SHP77 (cell line): ENCODE results near the gene RGS7.
"Not testable (repeated sequence)": the region's sequence is repeated elsewhere in the genome, so short reads cannot be mapped to it uniquely, and the experiment has no call there.

Experiments
- DNase-seq, 2 experiments: peaks; one replicate each; lab custom pipeline; 2025; lab: John Stamatoyannopoulos, UW

Gene RGS7

DNA sequence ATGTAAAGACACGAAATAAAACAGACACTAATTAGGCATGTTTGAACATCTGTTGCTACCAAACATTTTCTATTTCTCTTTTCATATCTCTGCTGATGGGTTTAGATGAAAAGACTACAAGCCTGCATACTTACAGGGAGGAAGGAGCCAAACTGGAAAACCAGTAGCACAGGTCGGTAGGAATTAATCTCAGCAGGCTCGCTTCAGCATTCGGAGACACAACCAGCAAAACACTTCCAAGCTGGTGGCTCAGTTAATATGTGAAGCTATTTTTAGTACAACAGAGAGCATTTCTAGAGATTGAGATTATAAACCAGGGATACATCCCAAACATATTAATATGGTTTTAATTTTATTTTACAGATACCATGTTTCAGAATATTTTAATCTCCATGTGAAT is 444.2 kb downstream of the RGS7 start:
- DNase-seq = no peak

DNA sequence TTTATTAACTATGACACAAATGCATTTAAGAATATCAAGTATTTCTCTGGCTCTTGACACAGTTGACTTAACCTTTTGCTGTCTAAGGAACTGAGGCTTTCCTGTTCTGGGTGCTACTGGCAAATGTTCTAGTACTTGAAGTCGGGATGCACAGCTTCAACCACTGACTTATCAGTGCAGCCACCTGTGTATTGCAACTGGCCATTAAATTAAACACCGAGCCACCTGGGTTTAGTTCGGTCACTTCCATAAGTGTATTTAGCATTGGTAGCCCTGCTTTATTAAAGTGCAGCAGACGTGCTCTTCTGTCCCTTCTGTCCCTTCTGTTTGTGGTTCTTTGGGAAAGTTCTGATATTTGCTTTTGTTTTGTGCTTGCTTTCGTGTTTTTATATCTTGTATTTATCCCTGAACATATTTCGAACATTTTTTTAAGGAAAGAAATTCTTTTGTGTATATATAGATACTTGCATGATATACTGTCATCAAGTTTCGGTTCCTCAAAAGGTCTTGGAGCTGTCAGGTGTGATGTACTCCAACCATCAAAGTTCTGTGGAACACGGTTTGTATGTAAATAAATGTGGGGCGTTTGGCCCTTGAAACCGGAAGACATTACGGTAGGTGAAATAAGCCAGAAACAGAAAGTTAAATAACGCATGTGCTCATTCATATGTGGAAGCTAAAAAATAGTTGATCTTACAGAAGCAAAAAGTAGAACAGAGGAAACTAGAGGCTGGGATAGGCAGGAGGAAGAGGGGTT is 447.1 kb downstream of the RGS7 start:
- no peak for DNase-seq

DNA sequence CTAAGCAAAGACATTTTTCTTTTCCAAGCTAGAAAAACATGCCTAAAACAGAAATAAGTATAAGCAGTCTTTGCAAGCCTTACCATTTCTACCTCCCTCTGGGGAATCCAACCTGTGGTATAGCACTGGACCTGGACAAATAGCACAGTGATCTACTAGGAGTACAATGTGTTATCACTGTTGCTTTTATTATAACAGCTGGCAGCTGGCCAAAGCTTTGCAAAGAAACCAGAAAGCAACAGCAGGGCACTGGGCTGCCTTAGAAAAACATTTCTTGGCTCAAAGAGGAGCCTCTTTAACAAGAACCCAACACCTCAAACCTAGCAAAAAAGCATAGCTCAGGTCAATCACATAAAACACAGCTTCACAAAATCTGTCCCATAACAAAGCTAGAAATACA is 450.5 kb downstream of the RGS7 start:
- peak; percentile 1 to 26 for DNase-seq

DNA sequence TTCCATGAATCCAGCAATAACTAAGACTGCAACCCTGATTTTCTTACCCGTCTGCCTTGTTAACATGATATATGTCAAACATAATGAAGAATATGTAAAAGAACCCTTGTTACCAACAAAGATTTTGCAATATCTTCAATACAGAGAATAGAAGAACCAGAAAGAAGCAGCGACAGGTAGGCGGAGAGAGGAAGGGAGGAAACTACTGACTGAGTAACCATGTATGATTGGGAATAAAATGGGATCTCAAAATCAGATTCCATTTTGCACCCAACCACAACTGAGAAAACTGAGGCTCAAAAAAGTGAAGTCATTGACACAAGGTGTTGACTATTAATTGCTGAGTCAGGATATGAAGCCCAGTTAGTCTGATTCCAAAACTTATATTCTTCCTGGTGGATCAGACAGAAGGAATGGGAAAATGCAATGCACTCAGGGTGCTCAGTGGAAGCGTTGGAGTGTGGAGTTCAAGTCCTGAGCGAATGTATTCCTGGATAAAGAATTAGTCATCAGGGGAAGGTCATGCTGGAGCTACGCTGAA is 451.7 kb downstream of the RGS7 start:
- DNase-seq = no peak

DNA sequence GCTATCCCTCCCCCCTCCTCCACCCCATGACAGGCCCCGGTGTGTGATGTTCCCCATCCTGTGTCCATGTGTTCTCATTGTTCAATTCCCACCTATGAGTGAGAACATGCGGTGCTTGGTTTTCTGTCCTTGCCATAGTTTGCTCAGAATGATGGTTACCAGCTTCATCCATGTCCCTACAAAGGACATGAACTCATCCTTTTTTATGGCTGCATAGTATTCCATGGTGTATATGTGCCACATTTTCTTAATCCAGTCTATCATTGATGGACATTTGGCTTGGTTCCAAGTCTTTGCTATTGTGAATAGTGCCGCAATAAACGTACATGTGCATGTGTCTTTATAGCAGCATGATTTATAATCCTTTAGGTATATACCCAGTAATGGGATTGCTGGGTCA is 461.6 kb downstream of the RGS7 start:
- not testable (repeated sequence) for DNase-seq

DNA sequence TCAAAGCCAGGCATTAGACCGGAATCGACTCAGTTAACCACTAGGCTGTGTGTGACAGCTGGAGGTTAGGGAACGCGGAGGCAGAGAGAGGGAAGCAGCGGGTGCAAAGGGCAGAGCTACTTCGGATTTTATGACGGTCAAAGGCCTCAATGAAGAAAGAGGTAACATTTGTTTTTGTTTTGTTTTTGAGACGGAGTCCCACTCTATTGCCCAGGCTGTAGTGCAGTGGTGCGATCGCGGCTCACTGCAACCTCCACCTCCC is 468.3 kb downstream of the RGS7 start:
- no peak for DNase-seq

DNA sequence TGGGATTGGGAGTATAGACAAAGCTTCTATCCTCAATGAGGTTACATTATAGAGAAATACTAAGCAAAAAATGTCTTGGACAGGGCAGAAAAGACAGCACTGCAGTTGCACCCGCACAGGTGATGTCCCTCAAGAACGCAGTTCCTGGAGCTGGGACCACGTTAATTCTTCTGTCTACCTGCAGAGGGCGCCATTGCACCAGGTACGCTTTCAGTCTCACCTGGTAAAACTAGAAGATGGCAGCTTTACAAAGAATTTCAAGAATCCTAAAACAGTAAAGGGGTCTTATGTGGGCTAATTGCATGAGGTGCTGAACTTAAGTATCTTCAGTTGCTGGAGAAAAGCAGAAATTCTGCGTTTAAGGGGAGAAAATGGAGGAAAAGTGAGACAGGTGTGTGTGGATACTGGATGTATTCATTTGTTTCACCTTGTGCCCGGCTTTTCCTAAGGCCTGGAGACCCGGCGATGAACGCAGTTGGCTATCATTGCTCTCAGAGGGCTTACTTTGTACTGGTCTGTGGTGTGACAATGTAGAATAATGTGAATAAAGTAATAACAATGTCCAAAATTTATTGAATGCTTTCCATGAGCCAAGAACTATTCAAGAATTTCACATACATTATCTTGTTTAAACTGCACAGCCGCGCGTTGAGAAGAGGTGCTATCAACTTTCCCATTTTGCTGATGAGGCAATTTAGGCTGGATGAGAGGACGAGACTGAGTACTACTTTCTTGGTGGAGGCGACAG is 468.8 kb downstream of the RGS7 start:
- peak; percentile 12 to 44 for DNase-seq

DNA sequence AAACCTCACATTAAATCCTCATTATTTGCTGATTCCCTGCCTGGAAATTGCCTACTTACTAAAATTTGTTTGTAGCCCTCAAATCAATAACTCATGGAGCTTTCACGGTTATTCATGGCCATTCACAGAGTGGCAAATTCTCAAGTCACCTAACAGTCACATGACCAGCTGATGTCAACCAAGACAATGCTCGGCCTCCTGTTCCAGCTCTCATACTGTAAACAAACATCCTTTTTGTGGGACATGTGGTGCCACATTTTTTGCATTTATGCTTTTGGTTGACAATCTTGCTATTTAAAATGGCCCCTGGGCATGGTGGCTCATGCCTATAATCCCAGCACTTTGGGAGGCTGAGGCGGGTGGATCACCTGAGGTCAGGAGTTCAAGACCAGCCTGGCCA is 473.5 kb downstream of the RGS7 start:
- DNase-seq = no peak

DNA sequence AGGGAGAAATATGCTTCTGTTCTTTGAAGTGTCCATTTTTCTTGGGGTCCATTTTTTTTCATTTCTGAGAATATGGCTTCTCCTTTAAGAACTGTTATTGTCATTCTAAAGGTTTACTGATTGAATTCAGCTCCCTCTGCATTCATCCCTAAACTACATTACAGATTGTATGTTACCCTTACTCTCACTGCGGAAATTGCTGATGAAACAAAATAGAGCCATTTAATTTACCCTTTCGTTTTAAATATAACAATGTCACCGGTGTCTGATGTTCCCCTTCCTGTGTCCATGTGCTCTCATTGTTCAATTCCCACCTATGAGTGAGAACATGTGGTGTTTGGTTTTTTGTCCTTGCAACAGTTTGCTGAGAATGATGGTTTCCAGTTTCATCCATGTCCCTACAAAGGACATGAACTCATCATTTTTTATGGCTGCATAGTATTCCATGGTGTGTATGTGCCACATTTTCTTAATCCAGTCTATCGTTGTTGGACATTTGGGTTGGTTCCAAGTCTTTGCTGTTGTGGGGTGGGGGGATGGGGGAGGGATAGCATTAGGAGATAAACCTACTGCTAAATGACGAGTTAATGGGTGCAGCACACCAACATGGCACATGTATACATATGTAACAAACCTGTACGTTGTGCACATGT is 474.2 kb downstream of the RGS7 start:
- DNase-seq = not testable (repeated sequence)

DNA sequence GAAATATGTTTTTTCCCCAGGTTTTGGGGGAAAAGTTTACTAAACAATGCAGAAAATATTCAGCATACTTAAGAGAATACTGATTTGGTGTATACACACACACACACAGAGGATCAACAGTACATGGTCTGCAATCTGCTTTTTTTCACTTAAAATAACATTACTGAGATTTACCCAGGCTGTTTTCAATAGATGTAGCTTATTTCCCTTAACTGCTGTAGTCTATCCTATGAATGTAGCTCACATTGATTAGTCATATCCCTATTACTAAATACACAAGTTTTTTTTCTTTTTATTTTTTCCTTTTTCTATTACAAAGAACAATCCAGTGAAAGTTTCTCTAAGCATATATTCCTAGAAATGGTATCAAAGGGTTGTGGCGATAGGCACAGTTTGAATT is 478.4 kb downstream of the RGS7 start:
- no peak for DNase-seq

DNA sequence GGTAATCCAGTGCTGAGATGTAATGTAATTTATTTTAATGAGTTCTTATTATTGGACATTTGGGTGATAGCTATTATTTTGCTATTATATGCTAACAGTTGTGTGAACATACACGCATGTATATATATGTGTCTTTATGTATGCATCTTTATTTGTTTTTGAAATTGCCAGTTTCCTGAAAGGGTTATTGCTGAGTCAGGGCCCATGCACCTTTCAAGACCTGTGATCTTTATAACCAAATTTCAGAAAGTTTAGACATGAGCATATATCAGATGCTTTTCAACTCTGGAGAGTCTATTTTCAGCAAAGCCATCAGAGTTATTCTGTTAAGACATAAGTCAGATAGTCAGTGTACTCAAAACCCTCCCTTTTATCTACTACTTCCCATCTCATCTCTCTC is 479.4 kb downstream of the RGS7 start:
- DNase-seq = no peak

DNA sequence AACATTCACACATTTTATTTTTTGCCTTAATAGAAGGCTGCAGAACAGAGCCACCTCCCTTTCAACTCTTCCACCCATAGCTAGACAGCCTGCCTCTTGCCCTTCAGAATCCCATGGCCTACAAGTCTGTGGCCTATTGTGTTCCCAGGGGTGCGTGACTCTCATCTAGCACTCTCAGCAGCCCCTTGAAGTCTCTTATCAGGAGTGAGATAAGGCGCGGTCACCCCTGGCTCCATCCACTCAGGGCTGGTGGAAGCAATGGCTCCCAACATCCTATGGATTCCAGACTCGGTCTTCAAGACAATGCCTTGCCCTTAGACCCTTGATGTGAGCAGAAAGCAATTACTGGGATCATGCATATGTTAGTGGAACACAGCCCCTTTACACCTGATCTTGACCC is 480.9 kb downstream of the RGS7 start:
- no peak for DNase-seq

DNA sequence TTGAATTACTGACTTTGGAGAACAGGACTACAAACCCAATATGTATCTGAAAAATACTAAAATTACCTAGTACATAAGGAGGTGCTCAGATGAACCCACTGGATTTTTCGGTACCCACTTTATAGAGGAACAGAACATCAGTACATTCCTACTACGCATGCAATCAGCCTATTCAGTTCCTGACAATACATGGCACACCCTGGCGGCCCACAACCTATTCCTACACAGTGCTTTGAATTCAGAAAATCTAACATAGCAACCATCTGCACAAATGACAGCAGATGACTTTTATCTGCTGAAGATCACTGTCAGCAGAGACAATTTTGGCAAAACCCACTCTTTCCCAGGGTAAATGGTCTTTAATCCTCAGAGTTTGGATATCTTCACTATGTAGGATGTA is 487.9 kb downstream of the RGS7 start:
- no peak for DNase-seq

DNA sequence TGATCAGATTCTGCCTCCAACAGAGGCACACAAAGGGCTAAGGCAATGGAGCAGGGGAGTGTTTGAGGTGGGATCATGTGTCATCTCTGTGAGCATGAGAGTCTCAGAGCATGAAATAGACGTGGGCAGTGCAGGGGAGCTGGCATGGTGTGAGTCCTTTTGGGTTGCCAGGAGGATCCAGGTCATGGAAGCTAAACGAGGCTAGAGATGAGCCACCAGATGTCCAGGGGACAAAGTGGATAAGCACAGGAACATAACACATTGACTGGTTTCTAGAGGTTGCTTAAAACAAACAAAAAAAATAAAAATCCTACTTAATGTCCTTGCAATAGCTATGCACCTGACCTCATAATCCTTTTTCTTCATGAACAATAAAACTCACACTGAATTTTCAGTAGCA is 490.3 kb downstream of the RGS7 start:
- DNase-seq = no peak

DNA sequence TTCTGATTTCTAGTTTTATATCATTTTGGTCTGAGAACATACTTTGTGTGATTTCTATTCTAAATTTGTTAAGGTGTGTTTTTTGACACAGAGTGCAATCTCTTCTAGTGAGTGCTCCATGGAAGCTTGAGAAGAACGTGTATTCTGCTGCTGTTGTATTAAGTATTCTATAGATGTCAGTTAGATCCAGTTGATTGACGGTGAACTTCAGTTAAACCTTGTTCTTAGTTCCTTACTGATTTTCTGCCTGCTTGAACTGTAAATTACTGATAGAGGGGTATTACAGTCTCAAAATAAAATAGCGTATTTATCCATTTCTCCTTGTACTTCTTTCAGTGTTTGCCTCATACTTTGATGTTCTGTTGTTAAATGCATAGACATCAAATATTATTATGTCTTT is 497.0 kb downstream of the RGS7 start:
- no peak for DNase-seq

DNA sequence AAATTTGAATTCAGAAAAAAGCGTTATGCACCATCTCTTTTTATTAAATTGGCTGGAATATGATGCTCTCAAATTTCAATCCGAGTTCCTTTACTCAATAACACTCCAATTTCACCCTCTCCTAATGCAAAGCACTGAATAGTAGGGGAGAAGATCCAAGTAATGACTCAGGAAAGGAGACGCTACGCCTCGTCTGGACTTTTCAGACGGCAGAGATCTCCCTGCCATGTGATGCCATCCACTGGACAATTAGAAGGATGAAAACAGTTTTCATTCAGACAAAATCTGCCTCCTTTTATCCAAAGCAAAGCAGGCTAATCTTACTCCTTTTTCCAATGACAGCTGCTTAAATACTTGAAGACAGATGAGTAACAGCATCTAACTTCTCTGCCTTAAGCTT is 502.6 kb downstream of the RGS7 start:
- DNase-seq = no peak

DNA sequence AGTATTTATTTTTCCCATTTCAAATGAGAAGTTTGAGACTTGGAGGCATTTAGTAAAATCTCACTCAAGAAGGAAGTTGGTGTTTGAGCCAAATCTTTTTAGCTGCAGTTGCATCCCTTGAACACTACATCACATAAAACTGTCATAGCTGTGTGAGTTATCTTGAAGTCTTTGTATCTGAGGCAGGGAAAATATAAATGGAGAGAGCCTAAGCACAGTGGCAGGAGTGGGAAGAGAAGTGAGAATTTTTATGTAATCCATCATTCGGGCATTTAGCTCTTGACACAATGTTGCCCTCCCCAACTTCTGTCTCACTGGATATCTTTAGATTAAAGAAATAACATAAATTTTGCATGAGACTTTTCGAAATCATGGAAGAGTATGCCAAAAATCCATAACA is 509.7 kb downstream of the RGS7 start:
- DNase-seq = no peak

DNA sequence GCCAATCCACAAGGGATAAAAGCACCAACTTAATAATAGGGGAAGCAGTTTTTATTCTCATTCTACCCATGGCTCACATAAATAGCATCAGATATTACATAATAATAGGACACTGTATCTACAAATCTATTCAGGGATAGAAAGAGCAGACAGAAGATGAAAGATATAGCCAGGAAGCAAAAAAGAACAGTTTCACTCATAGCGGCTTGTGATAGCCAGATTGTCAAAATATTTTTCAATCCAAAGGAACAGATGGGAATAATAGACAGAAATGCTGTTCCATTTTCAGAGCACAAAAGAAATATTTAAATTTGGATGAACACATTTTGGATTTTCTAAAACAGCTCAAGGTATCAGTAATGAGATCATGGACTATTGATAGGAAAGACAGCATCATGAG is 512.5 kb downstream of the RGS7 start:
- no peak for DNase-seq

DNA sequence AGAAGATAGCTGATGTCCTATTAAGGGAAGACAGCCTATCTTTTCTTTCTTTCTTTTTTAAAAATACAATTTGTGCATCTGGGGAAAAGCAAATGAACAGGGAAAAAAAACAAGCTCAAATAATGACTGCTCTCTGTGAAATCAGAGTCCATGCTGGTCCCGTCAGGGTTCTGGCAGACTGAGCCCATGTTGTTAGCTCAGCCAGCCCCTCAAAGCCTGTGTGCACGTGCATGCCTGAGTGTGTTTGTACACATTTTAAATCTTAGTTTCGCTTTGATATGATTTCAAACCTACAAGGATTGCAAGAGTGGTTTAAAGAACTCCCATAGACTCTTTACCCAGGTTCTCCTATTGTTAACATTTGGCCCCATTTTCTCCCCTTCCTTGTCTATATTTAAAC is 513.2 kb downstream of the RGS7 start:
- no peak for DNase-seq

DNA sequence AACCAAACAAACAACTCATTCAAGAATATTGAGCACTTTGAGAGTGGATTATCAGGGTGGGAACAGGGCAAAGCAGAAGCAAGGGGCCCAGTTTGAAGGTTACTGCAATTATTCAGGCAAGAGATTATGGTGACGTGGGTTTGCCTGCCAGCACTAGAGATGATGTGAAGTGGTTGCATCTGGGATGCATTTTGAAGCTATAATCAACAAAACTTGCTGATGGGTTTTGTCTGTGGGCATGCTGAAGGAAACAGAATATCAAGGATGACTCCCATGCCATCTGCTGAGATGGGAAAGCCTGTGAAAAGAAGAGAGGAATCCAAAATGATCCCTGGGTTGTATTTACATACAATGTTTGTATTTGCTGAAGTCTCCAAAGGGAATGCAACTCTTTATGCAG is 520.7 kb downstream of the RGS7 start:
- DNase-seq = no peak

DNA sequence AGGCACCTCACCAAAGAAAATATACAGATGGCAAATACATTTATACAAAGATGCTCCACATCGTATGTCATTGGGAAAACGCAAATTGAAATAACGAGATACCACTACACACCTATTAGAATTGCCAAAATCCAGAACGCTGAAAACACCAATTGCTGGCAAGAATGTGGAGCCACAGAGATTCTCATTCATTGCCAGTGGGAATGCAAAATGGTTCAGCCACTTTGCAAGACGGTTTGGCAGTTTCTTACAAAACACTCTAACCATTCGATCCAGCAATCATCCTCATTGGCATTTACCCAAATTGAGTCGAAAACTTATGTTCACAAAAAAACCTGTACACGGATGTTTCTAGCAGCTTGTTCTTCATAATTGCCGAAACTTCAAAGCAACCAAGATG is 521.7 kb downstream of the RGS7 start:
- no peak for DNase-seq

DNA sequence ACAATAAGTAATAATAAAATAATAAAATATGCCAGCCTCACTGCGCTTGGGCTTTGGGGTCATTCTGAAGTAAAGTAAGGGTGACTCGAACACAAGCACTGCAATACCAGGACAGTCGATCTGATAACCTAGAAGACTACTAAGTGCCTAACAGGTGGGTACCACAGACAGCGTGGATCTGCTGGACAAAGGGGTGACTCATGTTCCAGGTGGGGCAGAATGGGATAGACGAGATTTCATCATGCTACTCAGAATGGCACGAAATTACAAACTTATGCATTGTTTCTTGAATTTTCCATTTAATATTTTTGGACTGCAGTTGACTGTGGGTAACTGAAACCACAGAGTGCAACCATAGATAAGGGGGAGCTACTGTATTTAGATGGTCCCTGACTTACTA is 523.9 kb downstream of the RGS7 start:
- no peak for DNase-seq

DNA sequence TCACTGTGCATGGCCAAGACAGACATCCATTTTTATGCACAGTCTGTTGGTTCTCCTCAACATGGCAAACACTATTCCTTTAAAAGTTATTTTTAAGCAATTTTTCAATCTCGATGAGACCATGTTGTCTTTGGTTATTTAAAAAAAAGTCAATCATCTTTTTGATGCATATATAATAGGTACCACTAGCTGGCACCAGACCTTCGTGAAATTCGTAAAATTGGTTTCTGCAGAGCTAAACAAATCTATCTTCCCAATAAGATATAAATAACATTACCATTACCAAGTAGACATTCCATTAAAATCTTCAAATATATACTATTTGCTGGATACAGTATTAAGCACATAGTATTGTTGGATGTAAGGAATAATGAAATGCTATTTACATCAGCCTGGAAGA is 525.1 kb downstream of the RGS7 start:
- no peak for DNase-seq
